ENCODE data around the gene ABCA1.
A peak's percentile ranks its signal among the peaks of the same experiment; 100 is the strongest.
"Not testable (repeated sequence)": the region's sequence is repeated elsewhere in the genome, so short reads cannot be mapped to it uniquely, and the experiment has no call there.

The ABCA1 gene

DNA sequence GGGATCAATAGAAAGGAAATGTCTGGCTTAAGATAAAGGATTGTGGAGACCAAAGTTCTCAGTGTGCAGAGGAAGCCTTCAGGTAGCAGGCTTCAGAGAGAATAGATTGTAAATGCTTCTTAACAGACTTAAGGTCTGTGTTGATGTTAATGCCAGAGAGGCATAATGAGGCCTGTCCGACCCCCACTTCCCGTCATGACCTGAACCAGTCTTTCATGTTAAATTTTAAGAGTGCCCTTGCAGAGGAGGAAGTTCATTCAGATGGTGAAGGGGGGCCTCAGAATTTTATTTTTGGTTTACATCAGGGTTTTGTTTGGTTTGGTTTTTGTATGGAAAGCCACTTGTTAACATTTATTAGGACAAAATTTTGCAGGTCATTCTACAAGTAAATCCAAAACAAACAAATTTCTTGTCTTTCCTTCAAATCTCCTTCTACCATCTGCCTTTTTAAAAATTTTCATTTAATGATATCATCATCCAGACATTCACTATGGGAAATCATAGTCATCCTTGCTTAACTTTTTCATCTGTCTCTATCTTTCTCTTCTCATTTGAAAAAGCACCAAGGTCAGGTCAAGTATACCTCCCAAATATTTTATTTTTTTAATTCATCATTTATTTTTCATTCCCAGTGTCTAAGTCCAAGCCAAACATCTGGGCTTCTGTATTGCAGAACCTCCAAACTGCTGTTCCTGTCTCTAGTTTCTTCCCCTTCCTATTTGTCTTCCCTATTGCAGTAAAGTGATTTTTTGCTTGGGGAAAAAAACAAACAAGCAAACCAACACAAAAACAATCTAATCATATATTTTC, 6.9 kb upstream of the ABCA1 start:
- Histone ChIP-seq H3K9me2 (ENCODE audit: low read depth, low read length) (no peaks in the 10 kb centered on the region), H3K36me3 (ENCODE audit: insufficient read depth, low read length) (no peaks in the 10 kb centered on the region), H3K4me1 (ENCODE audit: insufficient read depth, low read length, severe bottlenecking) (peaks cover 11% of the 10 kb centered on the region), H3K4me2 (ENCODE audit: low read length) (no peak overlapping the region), H3F3A (ENCODE audit: insufficient read depth, low read length) (no peaks in the 10 kb centered on the region), H3K9me3 (ENCODE audit: low read length) (no peaks in the 10 kb centered on the region), H4K20me1 (ENCODE audit: insufficient read depth, low read length) (no peaks in the 10 kb centered on the region), H3K79me2 (ENCODE audit: insufficient read depth, low read length) (no peaks in the 10 kb centered on the region), H2AFZ (ENCODE audit: low read length) (0 out of 2 replicates have a peak overlapping the region, but pooled peaks have one; percentile 47), H3K9ac (ENCODE audit: low read length) (no peak overlapping the region), H3K27me3 (ENCODE audit: insufficient read depth, low read length) (no peaks in the 10 kb centered on the region), H3K27ac (ENCODE audit: low read depth, low read length, poor library complexity, severe bottlenecking) (no peak overlapping the region), H3K4me3 (ENCODE audit: low read depth, low read length, poor library complexity, severe bottlenecking) (no peak overlapping the region)
- TF ChIP-seq CTCF (IDR thresholded peaks at IDR 0.05; ENCODE audit: low read length) (no peak), EZH2 (IDR thresholded peaks at IDR 0.05; ENCODE audit: borderline replicate concordance, low read length) (no peak)

DNA sequence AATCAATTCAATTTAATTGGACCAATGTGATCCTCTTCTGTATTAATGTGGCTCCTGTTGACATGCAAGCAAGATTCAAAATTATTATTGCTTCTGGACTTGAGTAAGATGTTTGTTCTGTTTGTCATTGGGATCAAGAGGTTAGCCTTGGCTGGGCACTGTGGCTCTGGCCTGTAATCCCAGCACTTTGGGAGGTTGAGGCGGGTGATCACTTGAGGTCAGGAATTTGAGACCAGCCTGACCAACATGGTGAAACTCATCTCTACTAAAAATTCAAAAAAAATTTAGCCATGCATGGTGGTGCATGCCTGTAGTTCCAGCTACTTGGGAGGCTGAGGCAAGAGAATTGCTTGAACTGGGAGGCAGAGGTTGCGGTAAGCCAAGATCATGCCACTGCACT, 5.1 kb upstream of the ABCA1 start:
- not testable (repeated sequence) for H3F3A ChIP-seq (ENCODE audit: insufficient read depth, low read length); H3K27ac ChIP-seq (ENCODE audit: low read depth, low read length, poor library complexity, severe bottlenecking); H3K4me3 ChIP-seq (ENCODE audit: low read depth, low read length, poor library complexity, severe bottlenecking); H2AFZ ChIP-seq (ENCODE audit: low read length); H3K9me3 ChIP-seq (ENCODE audit: low read length); H3K79me2 ChIP-seq (ENCODE audit: insufficient read depth, low read length); H3K36me3 ChIP-seq (ENCODE audit: insufficient read depth, low read length); H3K9me2 ChIP-seq (ENCODE audit: low read depth, low read length); H3K4me2 ChIP-seq (ENCODE audit: low read length); H4K20me1 ChIP-seq (ENCODE audit: insufficient read depth, low read length); H3K27me3 ChIP-seq (ENCODE audit: insufficient read depth, low read length); H3K9ac ChIP-seq (ENCODE audit: low read length)
- peaks cover 11% of the 10 kb centered on the region for H3K4me1 ChIP-seq (ENCODE audit: insufficient read depth, low read length, severe bottlenecking)

DNA sequence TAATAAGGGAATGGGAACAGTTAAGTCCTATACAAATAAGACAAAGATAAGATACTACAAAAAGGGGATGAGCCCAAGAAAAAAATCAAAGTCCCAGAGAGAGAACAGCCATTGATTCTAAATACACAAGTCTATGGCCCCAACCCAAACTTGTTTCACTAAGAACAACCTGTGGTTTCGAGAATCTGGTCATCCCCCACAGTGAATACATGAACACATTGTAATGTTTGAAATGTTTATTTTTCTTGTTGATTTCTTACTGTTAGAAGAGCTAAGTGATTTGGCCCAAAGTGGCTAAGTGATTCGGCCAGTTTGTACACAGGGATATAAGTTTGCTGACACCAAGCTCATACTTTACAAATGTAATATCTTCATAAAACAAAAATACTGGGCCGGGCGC, 3.3 kb upstream of the ABCA1 start:
- Histone ChIP-seq H3K9ac (ENCODE audit: low read length) (no peak overlapping the region), H3K9me2 (ENCODE audit: low read depth, low read length) (no peaks in the 10 kb centered on the region), H3K4me2 (ENCODE audit: low read length) (no peak overlapping the region), H3K4me1 (ENCODE audit: insufficient read depth, low read length, severe bottlenecking) (peaks cover 24% of the 10 kb centered on the region), H3K4me3 (ENCODE audit: low read depth, low read length, poor library complexity, severe bottlenecking) (no peak overlapping the region), H3F3A (ENCODE audit: insufficient read depth, low read length) (no peaks in the 10 kb centered on the region), H3K27me3 (ENCODE audit: insufficient read depth, low read length) (no peaks in the 10 kb centered on the region), H3K9me3 (ENCODE audit: low read length) (no peaks in the 10 kb centered on the region), H3K36me3 (ENCODE audit: insufficient read depth, low read length) (no peaks in the 10 kb centered on the region), H3K79me2 (ENCODE audit: insufficient read depth, low read length) (no peaks in the 10 kb centered on the region), H4K20me1 (ENCODE audit: insufficient read depth, low read length) (no peaks in the 10 kb centered on the region), H2AFZ (ENCODE audit: low read length) (no peak overlapping the region), H3K27ac (ENCODE audit: low read depth, low read length, poor library complexity, severe bottlenecking) (no peak overlapping the region)
- TF ChIP-seq CTCF (IDR thresholded peaks at IDR 0.05; ENCODE audit: low read length) (no peak), EZH2 (IDR thresholded peaks at IDR 0.05; ENCODE audit: borderline replicate concordance, low read length) (no peak)
